ENCODE data around the gene ITPR1.
"Not testable (repeated sequence)": the region's sequence is repeated elsewhere in the genome, so short reads cannot be mapped to it uniquely, and the experiment has no call there.

ITPR1 gene

GRCh38 chr3:4596612-4597011, 103.5 kb downstream of the ITPR1 start:
- no peak for DNase-seq (ENCODE audit: low read depth, low spot score)

GRCh38 chr3:4597208-4597985, 104.2 kb downstream of the ITPR1 start:
- no peak for DNase-seq (ENCODE audit: low read depth, low spot score)

GRCh38 chr3:4598232-4598631, 105.1 kb downstream of the ITPR1 start:
- not testable (repeated sequence) for DNase-seq (ENCODE audit: low read depth, low spot score)

GRCh38 chr3:4599612-4600011, 106.5 kb downstream of the ITPR1 start:
- DNase-seq (ENCODE audit: low read depth, low spot score): no peak

GRCh38 chr3:4600493-4600892, 107.3 kb downstream of the ITPR1 start:
- DNase-seq (ENCODE audit: low read depth, low spot score): no peak

DNA sequence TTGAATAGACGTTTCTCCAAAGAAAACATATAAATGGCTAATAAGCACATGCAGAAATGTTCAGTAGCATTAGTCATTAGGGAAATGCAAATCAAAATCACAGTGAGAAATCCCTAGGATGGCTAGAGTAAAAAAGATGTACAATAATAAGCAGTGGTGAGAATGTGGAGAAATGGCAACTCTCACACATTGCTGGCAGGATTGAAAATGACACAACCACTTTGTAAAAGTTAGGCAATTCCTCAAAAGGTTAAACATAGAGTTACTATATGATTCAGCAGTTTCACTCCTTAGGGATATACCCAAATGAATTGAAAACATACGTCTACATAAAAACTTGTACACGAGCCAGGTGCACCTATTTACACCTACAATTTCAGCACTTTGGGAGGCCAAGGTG, 108.7 kb downstream of the ITPR1 start:
- no peak for DNase-seq (ENCODE audit: low read depth, low spot score)

GRCh38 chr3:4604693-4605092, 111.5 kb downstream of the ITPR1 start:
- DNase-seq (ENCODE audit: low read depth, low spot score): no peak

DNA sequence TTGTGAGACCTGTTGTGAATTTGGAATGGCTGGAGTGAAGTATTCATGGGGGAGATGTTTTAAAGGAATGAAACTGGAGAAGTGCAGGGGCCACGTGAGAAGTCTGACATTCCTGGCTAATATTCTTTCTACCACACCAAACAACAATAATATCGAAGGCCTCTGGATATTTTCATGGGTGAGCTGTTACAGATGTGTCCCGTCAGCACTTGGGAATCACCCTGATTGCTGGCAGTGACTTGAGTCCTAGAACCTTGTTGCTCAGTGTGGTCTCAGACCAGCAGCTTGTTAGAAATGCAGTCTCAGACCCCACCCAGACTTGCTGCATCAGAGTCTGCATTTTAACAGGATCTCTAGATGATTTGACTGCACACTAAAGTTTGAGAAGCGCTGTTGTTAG, 113.8 kb downstream of the ITPR1 start:
- no peak for DNase-seq (ENCODE audit: low read depth, low spot score)

DNA sequence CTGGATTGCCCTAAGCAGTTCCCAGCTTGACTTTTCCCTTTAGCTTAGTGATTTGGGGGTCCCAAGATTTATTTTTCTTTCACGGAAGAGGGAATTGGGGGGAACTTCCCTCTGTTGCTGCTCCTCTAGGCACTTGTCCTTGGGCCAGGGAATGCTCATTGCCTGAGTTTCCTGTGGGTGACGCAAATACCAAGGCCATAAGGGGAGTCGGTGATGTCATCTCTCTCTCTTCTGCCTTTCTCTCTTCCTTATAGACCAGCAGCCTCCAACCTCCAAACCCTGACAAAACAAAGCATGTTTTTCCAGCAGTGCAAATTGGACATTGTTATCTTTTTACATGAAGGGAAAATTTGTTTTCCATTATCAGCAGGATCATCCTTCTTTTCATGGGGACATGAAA, 120.2 kb downstream of the ITPR1 start:
- no peak for DNase-seq (ENCODE audit: low read depth, low spot score)

DNA sequence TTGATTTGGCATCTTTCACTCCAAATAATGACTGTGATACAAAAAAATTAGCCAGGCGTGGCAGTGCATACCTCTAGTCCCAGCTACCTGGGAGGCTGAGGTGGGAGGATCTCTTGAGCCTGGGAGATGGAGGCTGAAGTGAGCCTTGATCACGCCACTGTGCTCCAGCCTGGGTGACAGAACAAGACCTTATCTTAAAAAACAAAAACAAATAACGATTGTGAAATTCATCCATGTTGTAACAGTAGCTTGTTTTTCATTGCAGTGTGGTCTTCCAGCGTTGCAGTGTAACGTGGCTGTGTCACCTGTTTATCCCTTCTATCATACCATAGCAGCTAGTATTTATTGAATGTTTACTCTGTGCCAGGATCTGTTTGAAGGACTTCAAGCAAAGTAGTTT, 120.9 kb downstream of the ITPR1 start:
- no peak for DNase-seq (ENCODE audit: low read depth, low spot score)

DNA sequence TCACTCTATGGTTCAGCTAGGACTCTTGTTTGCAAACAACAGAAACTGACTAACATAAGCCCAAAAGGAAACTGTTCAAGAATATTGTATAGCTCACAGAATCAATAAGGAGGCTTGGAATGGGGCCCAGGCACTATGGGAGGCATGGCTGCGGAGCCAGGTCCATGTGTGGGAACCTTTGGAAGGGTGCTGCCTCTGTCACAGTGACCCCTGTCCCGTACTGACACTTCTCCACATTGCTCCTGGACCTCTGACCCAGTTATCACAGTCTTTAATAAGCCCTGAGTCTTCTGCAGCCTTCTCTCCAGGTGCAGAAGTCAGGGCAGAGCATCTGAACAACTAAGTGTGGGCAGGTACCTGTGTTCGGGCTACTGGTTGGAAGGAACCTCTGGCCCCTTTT, 121.8 kb downstream of the ITPR1 start:
- no peak for DNase-seq (ENCODE audit: low read depth, low spot score)

DNA sequence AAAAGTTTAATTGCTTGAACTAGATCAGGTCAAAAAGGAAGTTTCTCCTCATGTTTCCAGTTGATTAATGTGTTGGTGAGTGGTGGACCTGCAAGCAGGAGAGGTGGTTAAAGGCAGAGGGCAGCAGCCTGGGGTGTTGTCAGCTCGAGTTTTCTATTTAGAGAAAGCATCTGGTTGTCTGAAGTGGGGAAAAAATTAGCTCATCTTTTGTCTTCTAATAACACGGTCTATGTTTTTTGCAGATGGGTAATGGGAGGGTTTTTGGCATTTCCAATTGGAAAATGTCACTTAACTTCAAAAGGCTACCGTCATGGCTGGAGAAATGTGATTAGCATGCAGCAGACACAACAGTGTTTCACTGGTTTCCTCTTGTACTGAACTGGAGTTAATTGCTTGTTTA, 122.6 kb downstream of the ITPR1 start:
- DNase-seq (ENCODE audit: low read depth, low spot score): no peak

DNA sequence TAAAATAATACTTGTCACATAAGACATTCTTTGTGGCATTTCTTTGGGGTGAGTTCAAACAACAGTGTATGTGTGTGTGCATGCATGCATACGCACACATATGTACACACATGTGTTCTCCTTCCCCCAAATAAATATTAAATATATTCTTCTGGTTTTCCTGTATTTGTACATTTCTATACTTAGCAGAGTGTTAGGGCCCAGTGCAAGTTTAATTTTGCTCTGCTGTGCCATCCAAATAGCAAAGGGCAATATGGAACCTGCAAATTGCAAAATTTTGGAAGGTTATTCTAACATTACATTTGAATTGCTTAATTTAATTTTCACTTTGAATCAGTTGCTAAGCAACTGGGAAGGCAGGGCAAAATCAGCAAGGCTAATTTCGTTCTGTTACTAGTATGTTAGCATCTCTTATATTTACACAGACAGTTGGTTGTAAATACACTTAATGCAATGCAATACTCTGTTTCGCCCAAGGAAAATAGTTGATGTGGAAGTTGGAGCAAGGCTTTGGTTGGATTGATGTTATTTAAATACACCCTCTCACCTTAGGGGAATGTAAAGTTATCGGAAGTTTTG, 130.4 kb downstream of the ITPR1 start:
- no peak for DNase-seq (ENCODE audit: low read depth, low spot score)

GRCh38 chr3:4627651-4628375, 134.7 kb downstream of the ITPR1 start:
- no peak for DNase-seq (ENCODE audit: low read depth, low spot score)

GRCh38 chr3:4629095-4630007, 136.2 kb downstream of the ITPR1 start:
- DNase-seq (ENCODE audit: low read depth, low spot score): no peak

DNA sequence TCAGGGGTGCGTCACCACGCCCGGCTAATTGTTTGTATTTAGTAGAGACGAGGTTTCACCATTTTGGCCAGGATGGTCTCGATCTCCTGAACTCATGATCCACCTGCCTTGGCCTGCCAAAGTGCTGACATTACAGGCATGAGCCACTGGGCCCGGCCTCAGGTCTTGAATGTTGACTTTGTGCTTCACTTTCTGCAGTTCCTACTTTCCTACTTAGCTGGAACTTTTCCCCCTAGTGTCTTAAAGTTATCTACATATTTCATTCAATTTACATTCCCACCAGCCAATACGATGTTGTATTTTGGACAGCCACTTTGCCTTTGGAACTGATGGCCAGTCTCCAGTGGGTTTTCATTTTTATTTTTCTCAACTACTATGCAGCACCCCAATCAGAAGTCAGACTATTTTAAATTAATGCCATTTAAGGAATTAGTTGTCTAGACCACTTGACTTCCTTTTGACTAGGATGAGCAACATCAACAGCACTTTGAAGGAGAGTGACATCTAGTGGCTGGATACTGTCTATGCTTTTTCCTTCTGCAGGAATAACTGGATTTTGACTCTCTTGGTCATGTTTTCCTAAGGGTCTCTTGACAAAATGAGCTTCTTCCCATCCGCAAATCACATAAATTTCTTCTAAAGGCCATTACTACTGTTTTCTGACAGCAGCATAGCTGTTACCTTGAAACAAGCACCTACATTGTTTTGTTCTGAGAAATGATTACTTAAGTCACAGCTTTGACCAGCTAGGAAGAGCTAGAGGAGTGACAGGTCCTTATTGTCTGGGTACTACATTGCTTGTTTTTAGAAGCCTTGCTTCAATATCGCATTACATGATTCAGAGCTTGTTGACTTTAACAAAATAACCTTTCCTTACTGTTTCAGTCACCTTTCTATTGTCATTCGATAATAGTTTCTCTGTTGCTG, 140.2 kb downstream of the ITPR1 start:
- DNase-seq (ENCODE audit: low read depth, low spot score): no peak

DNA sequence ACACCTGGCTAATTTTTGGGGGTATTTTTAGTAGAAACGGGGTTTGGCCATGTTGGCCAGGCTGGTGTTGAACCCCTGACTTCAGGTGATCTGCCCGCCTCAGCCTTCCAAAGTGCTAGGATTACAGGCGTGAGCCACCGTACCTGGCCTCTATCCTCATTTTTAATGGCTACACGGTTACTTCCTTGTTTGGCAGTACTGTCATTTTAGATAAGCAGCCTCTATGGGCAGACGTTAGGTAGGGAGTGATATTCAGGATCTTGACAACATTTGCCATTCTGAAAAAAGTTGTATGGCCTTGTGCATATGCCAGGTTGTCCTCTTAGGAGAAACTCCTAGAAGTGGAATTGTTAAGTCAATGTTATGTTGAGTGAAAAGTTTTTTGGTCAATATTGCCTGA, 141.7 kb downstream of the ITPR1 start:
- no peak for DNase-seq (ENCODE audit: low read depth, low spot score)

GRCh38 chr3:4637265-4637664, 144.1 kb downstream of the ITPR1 start:
- DNase-seq (ENCODE audit: low read depth, low spot score): no peak

GRCh38 chr3:4641863-4642563, 148.9 kb downstream of the ITPR1 start:
- no peak for DNase-seq (ENCODE audit: low read depth, low spot score)

- DNase-seq (ENCODE audit: low read depth, low spot score): no peak
These were observed 149.5 kb downstream of the ITPR1 start for GRCh38 chr3:4642611-4643010.
